Keratinocyte (primary cell): ENCODE measurements around the gene TMEM94.

Source experiments
- CTCF ChIP-seq, 3 experiments: IDR thresholded peaks in 1 of 3; conservative IDR thresholded peaks in 1 of 3; optimal IDR thresholded peaks in 1 of 3; 2 replicates in 2 of 3; 3 replicates in 1 of 3; pipeline versions ENCODE3 to v1.5.1; 2011; ENCODE audit warnings: low read length in 3 of 3, mild to moderate bottlenecking in 3 of 3, moderate library complexity in 2 of 3, control low read depth in 1 of 3, inconsistent platforms in 1 of 3; ENCODE audit not compliant: insufficient read depth in 2 of 3; ENCODE audit errors: extremely low read depth in 1 of 3
- EZH2 ChIP-seq: IDR thresholded peaks from one replicate; pipeline ENCODE4 v1.6.1; 2012; ENCODE audit warnings: inconsistent platforms, mild to moderate bottlenecking, low read length, moderate library complexity

- TF ChIP-seq CTCF (optimal IDR thresholded peaks at IDR 0.05 in 1 of 3, IDR thresholded peaks at IDR 0.05 in 1 of 3, conservative IDR thresholded peaks at IDR 0.05 in 1 of 3; ENCODE audit: extremely low read depth in 1 of 3, insufficient read depth in 2 of 3, low read length in 3 of 3) = no peak
- TF ChIP-seq EZH2 = no peak
Observed at GRCh38 chr17:75501378-75502071, 45.1 kb downstream of the TMEM94 start.
